ENCODE measurements around the gene MFSD12. TPM values are rescaled to one million over a fixed set of nuclear protein-coding genes. Genes with fewer than 3 reads are reported as not detected.

Gene MFSD12
- total RNA-seq, 1 experiment from 2014 or later = 131 TPM

DNA sequence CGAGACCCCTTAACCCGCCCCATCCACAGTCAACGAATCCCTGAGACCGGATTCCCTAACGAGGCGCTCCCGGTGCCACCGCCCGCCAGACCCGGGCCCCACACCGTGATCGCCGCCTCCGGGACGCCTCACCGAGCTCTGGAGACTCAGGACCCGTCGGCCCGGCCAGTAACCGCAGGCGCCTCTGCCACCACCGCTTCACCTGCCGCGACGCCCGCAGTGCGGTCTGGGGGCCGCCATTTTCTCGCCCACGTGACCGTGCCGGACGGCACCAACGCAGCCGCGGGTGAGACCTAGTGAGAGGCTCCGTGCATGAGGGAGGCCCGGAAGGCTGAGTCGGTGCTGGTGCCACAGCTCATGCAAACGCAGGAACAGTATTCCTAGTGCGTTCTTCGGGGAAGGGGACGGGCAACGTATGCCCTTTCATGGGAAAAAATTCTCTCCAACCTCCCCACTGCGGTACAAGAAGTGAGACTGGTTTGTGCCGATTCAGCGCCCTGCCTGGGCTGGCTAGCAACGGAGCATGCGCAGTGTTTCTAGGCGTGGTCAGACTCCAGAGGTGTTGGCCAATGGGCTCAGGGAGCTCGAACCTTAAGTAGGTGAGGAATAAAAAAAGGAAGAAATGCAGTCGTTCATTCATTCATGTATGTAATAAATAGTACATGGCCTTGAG lies 56.8 kb downstream of the MFSD12 start, which contains the start of gene DOHH:
DOHH (minus strand) TSS at position 246 of the 673 bp plus-strand sequence. CDS start 3,860 bp downstream, outside the sequence.
- Histone ChIP-seq H3K79me2 (ENCODE audit: insufficient read depth, low read length) (peaks cover 38% of the 10 kb centered on the region), H2AFZ (ENCODE audit: low read depth, low read length, poor library complexity, severe bottlenecking) (no peak within 1 kb of the TSS), H3K9me3 (ENCODE audit: control insufficient read depth in 1 of 2, insufficient read depth in 1 of 2, low read depth in 1 of 2, low read length in 2 of 2) (no peaks in the 10 kb centered on the region), H3K36me3 (ENCODE audit: control insufficient read depth in 1 of 2, insufficient read depth in 2 of 2, low read length in 2 of 2) (peaks cover 2 to 11% of the 10 kb centered on the region in 2 experiments; a peak in 2 of 4 replicates), H3K4me2 (ENCODE audit: low read length) (peak within 1 kb of the TSS; percentile 80), H4K20me1 (ENCODE audit: insufficient read depth) (no peaks in the 10 kb centered on the region), H3K4me3 (replicated peaks in 1 of 2; ENCODE audit: low read depth in 1 of 2, low read length in 2 of 2) (peak within 1 kb of the TSS; percentile 81 to 98), H3K27ac (ENCODE audit: low read depth, low read length) (peak within 1 kb of the TSS; percentile 78), H3K27me3 (ENCODE audit: insufficient read depth, low read length) (no peaks in the 10 kb centered on the region), H3K9ac (ENCODE audit: low read length) (peak within 1 kb of the TSS; percentile 86), H3K4me1 (ENCODE audit: control insufficient read depth in 1 of 2, insufficient read depth in 2 of 2, low read length in 2 of 2) (peaks cover 15 to 24% of the 10 kb centered on the region in 2 experiments; a peak in 3 of 4 replicates), H3K9me2 (ENCODE audit: insufficient read depth) (no peaks in the 10 kb centered on the region)
- intact Hi-C loops (cut with micrococcal nuclease) = no loop called here
- no TSS peak for BruUV-seq (replicated peaks)
- ChIA-PET CTCF (interaction anchor here (1.0 to 2.3 kb wide), 2 partner anchors 16 to 224 kb away, joined by 6 to 17 read pairs; no protein-coding TSS in a partner anchor), POLR2A (interaction anchor here (0.7 to 1.3 kb wide), 7 partner anchors 10 to 172 kb away, joined by 3 to 5 read pairs (median 3); no protein-coding TSS in a partner anchor), RAD21 (ENCODE audit: low non-redundant PET in 1 of 2, low total read pairs in 2 of 2, uncharacterized antibody in 2 of 2, unreplicated experiment in 2 of 2) (no interaction called here)
- ATAC-seq (peak; percentile 87), DNase-seq (ENCODE audit: low read depth, low spot score) (peak; percentile 98)
- TF ChIP-seq FOSL1 (IDR thresholded peaks at IDR 0.05; ENCODE audit: low read depth) = no peak
- TF ChIP-seq ZNF274 (IDR thresholded peaks at IDR 0.05; ENCODE audit: low read depth, low read length) = no peak
- TF ChIP-seq ELF1 (IDR thresholded peaks at IDR 0.05; ENCODE audit: borderline replicate concordance, low read depth) = no peak
- TF ChIP-seq, protein P1, sequence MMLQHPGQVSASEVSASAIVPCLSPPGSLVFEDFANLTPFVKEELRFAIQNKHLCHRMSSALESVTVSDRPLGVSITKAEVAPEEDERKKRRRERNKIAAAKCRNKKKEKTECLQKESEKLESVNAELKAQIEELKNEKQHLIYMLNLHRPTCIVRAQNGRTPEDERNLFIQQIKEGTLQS (IDR thresholded peaks at IDR 0.05) = no peak
- TF ChIP-seq CBX3 (IDR thresholded peaks at IDR 0.05; ENCODE audit: low read depth) = no peak
- TF ChIP-seq, protein P2, sequence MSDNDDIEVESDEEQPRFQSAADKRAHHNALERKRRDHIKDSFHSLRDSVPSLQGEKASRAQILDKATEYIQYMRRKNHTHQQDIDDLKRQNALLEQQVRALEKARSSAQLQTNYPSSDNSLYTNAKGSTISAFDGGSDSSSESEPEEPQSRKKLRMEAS (IDR thresholded peaks at IDR 0.05) = peak; percentile 97
- TF ChIP-seq EGR1 (IDR thresholded peaks at IDR 0.05; ENCODE audit: low read depth) = no peak
- TF ChIP-seq EZH2phosphoT487 (IDR thresholded peaks at IDR 0.05; ENCODE audit: borderline replicate concordance) = no peak
- TF ChIP-seq SIN3A (IDR thresholded peaks at IDR 0.05; ENCODE audit: low read depth) = peak; percentile 35; the same call in 1 of the 2 replicates
- no peak for TF ChIP-seq RAD21 (IDR thresholded peaks at IDR 0.05; ENCODE audit: low read depth)
- peak; percentile 75 for TF ChIP-seq POLR2AphosphoS5 (IDR thresholded peaks at IDR 0.05; ENCODE audit: low read depth, low read length)
- TF ChIP-seq, protein P3, sequence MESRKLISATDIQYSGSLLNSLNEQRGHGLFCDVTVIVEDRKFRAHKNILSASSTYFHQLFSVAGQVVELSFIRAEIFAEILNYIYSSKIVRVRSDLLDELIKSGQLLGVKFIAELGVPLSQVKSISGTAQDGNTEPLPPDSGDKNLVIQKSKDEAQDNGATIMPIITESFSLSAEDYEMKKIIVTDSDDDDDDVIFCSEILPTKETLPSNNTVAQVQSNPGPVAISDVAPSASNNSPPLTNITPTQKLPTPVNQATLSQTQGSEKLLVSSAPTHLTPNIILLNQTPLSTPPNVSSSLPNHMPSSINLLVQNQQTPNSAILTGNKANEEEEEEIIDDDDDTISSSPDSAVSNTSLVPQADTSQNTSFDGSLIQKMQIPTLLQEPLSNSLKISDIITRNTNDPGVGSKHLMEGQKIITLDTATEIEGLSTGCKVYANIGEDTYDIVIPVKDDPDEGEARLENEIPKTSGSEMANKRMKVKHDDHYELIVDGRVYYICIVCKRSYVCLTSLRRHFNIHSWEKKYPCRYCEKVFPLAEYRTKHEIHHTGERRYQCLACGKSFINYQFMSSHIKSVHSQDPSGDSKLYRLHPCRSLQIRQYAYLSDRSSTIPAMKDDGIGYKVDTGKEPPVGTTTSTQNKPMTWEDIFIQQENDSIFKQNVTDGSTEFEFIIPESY (IDR thresholded peaks at IDR 0.05; ENCODE audit: extremely low read depth, insufficient replicate concordance, low read length) = no peak
- TF ChIP-seq YY1 (IDR thresholded peaks at IDR 0.05; ENCODE audit: extremely low read depth, insufficient replicate concordance, low read depth, low read length) = peak; percentile 98
- TF ChIP-seq POLR2A (IDR thresholded peaks at IDR 0.05; ENCODE audit: borderline replicate concordance, extremely low read depth, insufficient read depth, insufficient read length) = peak; percentile 78
- no peak for TF ChIP-seq EZH2 (IDR thresholded peaks at IDR 0.05)
- peak; percentile 95 for TF ChIP-seq SP1 (IDR thresholded peaks at IDR 0.05; ENCODE audit: low read depth)
- TF ChIP-seq ZFX (IDR thresholded peaks at IDR 0.05) = no peak; the same call in 1 of the 2 replicates
- no peak for TF ChIP-seq CEBPB (IDR thresholded peaks at IDR 0.05; ENCODE audit: low read depth)
- peak; percentile 68 for TF ChIP-seq TCF7L2 (IDR thresholded peaks at IDR 0.05; ENCODE audit: borderline replicate concordance, extremely low read depth, insufficient read depth, insufficient read length)
- TF ChIP-seq JUND (IDR thresholded peaks at IDR 0.05) = no peak; the same call in none of the 2 replicates
- TF ChIP-seq REST (IDR thresholded peaks at IDR 0.05; ENCODE audit: low read depth) = no peak
